HG03378 (cell line): ENCODE results near the gene DNAJC30.
"Not testable (repeated sequence)": the region's sequence is repeated elsewhere in the genome, so short reads cannot be mapped to it uniquely, and the experiment has no call there.

ENCODE experiments used
- ATAC-seq: cut with Tn5 transposase; IDR thresholded peaks from one replicate; pipeline ENCODE4 v1.9.1; 2021; ENCODE audit warnings: mild to moderate bottlenecking, moderate library complexity; ENCODE audit not compliant: unreplicated experiment

DNAJC30 gene

GRCh38 chr7:73683056-73683787, at the start of gene DNAJC30, which contains the start of gene BUD23:
Gene DNAJC30 (minus strand): TSS chr7:73683453. CDS start chr7:73683423, 30 bp downstream.
Gene BUD23 (plus strand): TSS chr7:73683597. CDS start chr7:73683626, 29 bp downstream.
- ATAC-seq: peak; percentile 80

GRCh38 chr7:73732397-73732796, 49.1 kb upstream of the DNAJC30 start:
- no peak for ATAC-seq

GRCh38 chr7:73730485-73730884, 47.2 kb upstream of the DNAJC30 start:
- no peak for ATAC-seq

GRCh38 chr7:73728551-73728950, 45.3 kb upstream of the DNAJC30 start:
- ATAC-seq: no peak

DNA sequence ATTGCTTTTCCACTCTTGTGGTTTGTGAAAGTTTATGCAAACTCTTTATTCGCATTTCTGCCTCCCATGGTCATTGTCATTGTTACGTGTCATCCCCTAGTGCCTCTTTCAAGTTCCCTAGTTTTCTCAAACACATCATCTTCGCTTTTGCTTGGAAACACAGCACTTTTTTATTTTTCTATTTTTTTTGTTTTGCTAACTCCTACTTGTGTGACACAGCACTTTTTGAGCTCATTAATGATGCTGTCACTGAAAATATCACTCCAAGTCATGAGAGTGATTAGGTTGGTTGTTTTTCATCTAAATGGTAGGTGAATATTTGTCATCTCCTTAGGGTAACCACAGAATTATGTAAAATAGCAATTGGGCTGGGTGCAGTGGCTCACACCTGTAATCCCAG, 44.7 kb upstream of the DNAJC30 start:
- ATAC-seq: no peak

DNA sequence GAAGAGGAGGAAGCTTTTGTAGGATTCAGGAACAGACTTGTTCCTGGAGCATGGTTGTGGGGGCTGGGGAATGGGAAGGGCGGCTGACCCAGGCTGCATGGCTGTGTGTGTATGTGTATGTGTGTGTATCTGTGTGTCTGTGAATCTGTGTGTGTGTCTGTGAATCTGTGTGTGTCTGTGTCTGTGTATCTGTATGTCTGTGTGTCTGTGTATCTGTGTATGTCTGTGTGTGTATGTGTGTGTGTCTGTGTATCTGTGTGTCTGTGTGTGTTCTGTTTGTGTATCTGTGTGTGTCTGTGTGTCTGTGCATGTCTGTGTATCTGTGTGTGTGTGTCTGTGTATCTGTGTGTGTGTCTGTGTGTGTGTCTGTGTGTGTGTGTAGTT, 42.8 kb upstream of the DNAJC30 start:
- ATAC-seq: no peak

DNA sequence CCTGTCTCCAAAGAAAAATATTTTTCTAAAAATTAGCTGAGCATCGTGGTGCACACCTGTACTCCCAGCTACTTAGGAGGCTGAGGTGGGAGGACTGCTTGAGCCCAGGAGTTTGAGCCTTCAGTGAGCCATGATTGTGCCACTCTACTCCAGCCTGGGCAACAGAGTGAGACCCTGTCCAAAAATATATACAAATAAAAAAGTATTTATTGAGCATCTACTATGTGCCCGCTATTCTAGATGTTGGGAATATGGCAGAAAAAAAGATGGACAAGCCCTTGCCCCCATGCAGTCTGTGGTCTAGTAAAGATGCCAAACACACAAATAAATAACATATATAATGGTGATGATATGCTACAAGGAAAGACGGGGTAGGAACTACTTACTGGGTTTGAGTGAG, 40.6 kb upstream of the DNAJC30 start:
- ATAC-seq: no peak

DNA sequence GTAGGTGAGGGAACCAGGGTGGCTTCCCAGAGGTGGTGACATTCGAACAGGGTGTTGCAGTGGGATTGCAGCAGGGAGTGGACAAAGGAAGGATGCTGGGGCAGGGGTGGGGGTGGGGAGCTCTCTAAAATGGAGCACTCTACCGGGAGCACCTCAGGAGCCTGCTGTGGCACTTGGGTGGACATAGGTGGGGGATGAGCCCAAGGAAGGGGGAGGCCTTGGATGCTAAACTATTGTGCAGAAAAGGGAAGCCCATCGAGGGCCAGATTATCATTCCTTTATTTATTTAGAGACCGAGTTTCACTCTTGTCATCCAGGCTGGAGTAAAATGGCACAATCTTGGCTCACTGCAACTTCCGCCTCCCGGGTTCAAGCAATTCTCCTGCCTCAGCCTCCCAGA, 39.5 kb upstream of the DNAJC30 start:
- no peak for ATAC-seq

- ATAC-seq: not testable (repeated sequence)
Observed at GRCh38 chr7:73722182-73722581, 38.9 kb upstream of the DNAJC30 start.

GRCh38 chr7:73721377-73721817, 38.1 kb upstream of the DNAJC30 start:
- ATAC-seq: no peak

GRCh38 chr7:73720443-73720842, 37.2 kb upstream of the DNAJC30 start:
- not testable (repeated sequence) for ATAC-seq

DNA sequence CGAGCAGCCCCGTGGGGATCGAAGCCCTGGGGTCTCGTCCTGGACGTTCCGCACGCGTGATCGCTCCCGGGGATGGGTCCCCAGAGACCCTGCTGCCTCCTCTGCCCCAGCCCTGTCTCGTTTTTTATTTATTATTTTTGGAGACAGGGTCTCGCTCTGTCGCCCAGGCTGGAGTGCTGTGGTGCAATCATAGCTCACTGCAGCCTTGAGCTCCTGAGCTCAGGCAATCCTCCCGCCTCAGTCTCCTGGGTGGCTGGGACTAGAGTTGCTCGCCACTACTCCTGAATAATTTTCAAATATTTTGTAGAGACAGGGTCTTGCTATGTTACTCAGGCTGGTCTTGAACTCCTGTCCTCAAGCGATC, 36.5 kb upstream of the DNAJC30 start:
- ATAC-seq: no peak

DNA sequence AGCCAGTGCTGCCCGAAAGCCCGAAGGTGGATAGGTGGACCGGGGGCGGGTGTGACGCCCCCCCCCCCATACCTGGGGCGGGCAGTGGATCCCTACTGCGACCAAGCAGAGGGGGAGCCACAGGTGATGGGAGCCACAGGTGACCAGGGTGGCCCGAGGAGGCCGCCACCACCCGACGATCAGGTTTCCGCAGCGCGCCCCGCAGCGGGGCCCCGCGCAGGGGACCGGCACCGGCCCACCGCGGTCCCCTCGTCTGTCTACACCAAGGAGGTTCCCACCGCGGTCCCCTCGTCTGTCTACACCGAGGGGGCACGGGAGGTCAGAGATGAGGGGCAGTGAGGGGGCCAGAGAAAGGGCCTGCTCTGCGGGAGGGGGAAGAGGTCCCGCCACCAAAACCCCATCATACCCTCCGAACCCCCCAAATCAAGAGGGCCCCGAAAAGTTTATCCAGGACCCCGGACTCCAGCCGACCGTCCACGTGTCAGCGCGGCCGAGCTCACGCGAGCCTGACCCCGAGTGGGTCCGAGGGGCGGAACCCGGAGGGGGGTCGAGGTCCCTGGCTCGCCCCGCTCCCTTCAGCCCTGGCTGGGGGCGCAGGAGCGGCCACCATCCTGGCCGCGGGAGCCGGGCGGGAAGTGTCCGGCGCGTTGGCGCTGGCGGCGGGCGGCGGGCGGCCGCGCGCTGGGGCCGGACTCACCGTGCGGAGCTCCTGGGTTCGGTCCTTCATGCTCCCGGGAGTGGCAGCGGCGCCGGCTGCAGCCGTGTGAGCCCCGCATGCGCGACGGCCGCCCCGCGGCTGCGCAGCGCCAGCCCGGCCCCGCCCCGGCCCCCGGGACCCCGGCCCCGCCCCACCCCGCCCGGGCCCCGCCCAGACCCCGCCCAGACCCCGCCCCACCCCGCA, 35.9 kb upstream of the DNAJC30 start, which contains the start of gene STX1A:
TSS of gene STX1A (minus strand) at position 765 of the 901 bp plus-strand sequence. CDS start at position 727, 38 bp downstream.
- no peak for ATAC-seq

DNA sequence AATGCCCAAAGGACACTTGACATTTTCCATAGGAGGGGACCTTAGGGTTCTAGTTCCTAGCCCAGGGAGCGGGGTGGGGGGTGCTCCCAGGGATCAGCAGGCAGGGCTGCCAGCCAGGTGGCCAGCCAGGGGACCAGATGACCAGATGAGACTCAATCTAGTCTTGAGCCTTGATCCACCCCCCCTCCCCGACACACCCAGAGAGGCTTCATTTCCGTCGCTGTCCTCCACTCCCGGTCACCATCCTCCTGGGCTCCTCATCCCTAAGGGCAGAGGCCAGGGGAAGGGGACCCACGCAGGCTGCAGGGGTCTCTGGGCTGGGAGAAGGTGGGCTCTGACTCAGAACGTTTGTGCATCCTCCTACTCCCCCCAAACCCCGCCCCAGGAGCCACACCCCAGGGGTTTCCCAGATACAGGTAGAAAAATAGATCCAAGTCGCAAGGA, 35.2 kb upstream of the DNAJC30 start:
- no peak for ATAC-seq

DNA sequence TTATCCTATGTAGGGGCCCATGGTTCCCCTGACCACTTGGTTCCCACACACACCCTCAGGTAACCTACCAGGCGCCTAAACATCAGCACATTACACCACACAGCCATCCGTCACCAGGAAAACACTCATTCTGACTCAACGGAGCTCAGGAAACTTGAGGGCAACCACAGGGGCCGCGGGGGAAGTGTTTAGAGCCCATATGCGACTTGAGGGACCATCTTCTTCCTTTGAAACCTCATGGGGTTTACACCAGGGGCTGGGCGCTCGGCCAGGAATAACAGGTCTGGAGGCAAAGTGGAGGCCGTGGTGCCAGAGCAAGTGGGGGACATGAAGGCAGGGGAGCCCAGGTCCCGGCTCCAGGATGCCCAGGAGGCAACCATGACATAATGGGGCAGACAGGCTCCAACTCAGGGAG, 34.7 kb upstream of the DNAJC30 start:
- ATAC-seq: peak; percentile 49

- ATAC-seq: no peak
Observed at GRCh38 chr7:73717025-73717807, 34.0 kb upstream of the DNAJC30 start.

- no peak for ATAC-seq
Observed at GRCh38 chr7:73716318-73716890, 33.2 kb upstream of the DNAJC30 start.

DNA sequence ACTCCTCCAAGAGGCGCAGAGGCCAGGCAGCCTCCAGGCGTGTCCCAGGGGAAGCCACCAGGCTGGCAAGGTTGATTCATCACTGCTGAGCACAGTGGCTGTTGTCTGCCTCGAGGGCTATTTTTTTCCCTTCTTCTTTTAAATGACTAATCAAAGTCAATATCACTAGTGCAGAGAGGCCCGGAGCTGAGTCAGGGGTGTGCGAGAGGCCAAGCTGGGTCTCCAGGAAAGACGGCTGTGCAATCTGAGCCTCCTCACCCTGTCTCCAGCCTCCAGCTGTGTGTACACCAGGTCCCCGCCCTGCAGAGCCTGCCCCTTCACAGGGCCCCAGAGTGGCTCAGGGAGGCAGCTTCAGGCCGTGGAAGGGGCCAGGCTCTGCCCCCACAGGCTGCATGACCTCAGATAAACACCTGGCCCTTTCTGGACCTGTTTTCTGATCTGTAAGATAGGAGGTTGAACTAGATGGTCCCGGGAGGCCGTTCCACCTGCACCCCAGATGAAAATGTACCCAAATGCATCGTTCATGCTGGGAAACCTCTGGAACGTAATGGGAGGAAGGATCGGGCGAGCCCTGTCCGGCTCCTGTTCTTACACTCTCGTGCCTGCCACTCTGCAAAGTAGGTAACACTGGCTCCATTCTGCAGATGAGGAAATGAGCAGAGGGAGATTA, 32.5 kb upstream of the DNAJC30 start:
- no peak for ATAC-seq

GRCh38 chr7:73713319-73713718, 30.1 kb upstream of the DNAJC30 start:
- ATAC-seq: not testable (repeated sequence)

- ATAC-seq: no peak
Observed at GRCh38 chr7:73712773-73713172, 29.5 kb upstream of the DNAJC30 start.
